ENCODE results near the gene GOLIM4. TPM values are rescaled to one million over a fixed set of nuclear protein-coding genes. Genes with fewer than 3 reads are reported as not detected.

Gene GOLIM4
- total and polyA plus RNA-seq, 4 donors: 17.9 to 47.9 (median 32.7) TPM

GRCh38 chr3:168087539-168087938 is 8.2 kb downstream of the GOLIM4 start:
- no peaks in the 10 kb centered on the region for H3K36me3 ChIP-seq (ENCODE audit: control insufficient read depth in 4 of 4, insufficient read depth in 3 of 4, low read depth in 1 of 4, low read length in 3 of 4)
- no peak for DNase-seq (ENCODE audit: low spot score)
- H3K9me3 ChIP-seq (ENCODE audit: control insufficient read depth in 4 of 4, low read length in 3 of 4): no peaks in the 10 kb centered on the region
- H3K9ac ChIP-seq (ENCODE audit: low read depth in 1 of 2, low read length in 2 of 2): no peak overlapping the region
- WGBS: 86% methylated on average over 2 of the region's 2 CpGs
- no peak overlapping the region for H3K4me3 ChIP-seq (ENCODE audit: low read depth in 1 of 3, low read length in 3 of 3)
- H3K27ac ChIP-seq (ENCODE audit: low read depth in 1 of 2, low read length in 2 of 2): no peak overlapping the region
- TF ChIP-seq YY1 (IDR thresholded peaks at IDR 0.05): no peak
- TF ChIP-seq RAD21 (IDR thresholded peaks at IDR 0.05): no peak
- no peak for TF ChIP-seq TAF1 (conservative IDR thresholded peaks at IDR 0.05)
- TF ChIP-seq, protein P1, sequence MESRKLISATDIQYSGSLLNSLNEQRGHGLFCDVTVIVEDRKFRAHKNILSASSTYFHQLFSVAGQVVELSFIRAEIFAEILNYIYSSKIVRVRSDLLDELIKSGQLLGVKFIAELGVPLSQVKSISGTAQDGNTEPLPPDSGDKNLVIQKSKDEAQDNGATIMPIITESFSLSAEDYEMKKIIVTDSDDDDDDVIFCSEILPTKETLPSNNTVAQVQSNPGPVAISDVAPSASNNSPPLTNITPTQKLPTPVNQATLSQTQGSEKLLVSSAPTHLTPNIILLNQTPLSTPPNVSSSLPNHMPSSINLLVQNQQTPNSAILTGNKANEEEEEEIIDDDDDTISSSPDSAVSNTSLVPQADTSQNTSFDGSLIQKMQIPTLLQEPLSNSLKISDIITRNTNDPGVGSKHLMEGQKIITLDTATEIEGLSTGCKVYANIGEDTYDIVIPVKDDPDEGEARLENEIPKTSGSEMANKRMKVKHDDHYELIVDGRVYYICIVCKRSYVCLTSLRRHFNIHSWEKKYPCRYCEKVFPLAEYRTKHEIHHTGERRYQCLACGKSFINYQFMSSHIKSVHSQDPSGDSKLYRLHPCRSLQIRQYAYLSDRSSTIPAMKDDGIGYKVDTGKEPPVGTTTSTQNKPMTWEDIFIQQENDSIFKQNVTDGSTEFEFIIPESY (IDR thresholded peaks at IDR 0.05): no peak
- H3K4me1 ChIP-seq (ENCODE audit: control insufficient read depth in 4 of 4, insufficient read depth in 4 of 4, low read length in 3 of 4): peaks cover 11 to 57% (median 47%) of the 10 kb centered on the region in 4 donors
- no peaks in the 10 kb centered on the region for H3K27me3 ChIP-seq (ENCODE audit: control insufficient read depth in 4 of 4, insufficient read depth in 4 of 4, low read length in 3 of 4)

GRCh38 chr3:168086541-168087260 is 9.0 kb downstream of the GOLIM4 start:
- Histone ChIP-seq H3K4me3 (ENCODE audit: low read depth in 1 of 3, low read length in 3 of 3) (no peak overlapping the region), H3K27ac (ENCODE audit: low read depth in 1 of 2, low read length in 2 of 2) (no peak overlapping the region), H3K27me3 (ENCODE audit: control insufficient read depth in 4 of 4, insufficient read depth in 4 of 4, low read length in 3 of 4) (no peaks in the 10 kb centered on the region), H3K4me1 (ENCODE audit: control insufficient read depth in 4 of 4, insufficient read depth in 4 of 4, low read length in 3 of 4) (peaks cover 7 to 48% (median 38%) of the 10 kb centered on the region in 4 donors), H3K36me3 (ENCODE audit: control insufficient read depth in 4 of 4, insufficient read depth in 3 of 4, low read depth in 1 of 4, low read length in 3 of 4) (no peaks in the 10 kb centered on the region), H3K9me3 (ENCODE audit: control insufficient read depth in 4 of 4, low read length in 3 of 4) (no peaks in the 10 kb centered on the region), H3K9ac (ENCODE audit: low read depth in 1 of 2, low read length in 2 of 2) (no peak overlapping the region)
- DNase-seq (ENCODE audit: low spot score): no peak
- WGBS: 80% methylated on average over 3 of the region's 3 CpGs
- no peak for TF ChIP-seq NR2F2 (IDR thresholded peaks at IDR 0.05)
- TF ChIP-seq, protein P2, sequence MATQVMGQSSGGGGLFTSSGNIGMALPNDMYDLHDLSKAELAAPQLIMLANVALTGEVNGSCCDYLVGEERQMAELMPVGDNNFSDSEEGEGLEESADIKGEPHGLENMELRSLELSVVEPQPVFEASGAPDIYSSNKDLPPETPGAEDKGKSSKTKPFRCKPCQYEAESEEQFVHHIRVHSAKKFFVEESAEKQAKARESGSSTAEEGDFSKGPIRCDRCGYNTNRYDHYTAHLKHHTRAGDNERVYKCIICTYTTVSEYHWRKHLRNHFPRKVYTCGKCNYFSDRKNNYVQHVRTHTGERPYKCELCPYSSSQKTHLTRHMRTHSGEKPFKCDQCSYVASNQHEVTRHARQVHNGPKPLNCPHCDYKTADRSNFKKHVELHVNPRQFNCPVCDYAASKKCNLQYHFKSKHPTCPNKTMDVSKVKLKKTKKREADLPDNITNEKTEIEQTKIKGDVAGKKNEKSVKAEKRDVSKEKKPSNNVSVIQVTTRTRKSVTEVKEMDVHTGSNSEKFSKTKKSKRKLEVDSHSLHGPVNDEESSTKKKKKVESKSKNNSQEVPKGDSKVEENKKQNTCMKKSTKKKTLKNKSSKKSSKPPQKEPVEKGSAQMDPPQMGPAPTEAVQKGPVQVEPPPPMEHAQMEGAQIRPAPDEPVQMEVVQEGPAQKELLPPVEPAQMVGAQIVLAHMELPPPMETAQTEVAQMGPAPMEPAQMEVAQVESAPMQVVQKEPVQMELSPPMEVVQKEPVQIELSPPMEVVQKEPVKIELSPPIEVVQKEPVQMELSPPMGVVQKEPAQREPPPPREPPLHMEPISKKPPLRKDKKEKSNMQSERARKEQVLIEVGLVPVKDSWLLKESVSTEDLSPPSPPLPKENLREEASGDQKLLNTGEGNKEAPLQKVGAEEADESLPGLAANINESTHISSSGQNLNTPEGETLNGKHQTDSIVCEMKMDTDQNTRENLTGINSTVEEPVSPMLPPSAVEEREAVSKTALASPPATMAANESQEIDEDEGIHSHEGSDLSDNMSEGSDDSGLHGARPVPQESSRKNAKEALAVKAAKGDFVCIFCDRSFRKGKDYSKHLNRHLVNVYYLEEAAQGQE (IDR thresholded peaks at IDR 0.05): no peak

GRCh38 chr3:168085491-168086119 is 10.1 kb downstream of the GOLIM4 start:
- WGBS: 86% methylated on average over 4 of the region's 4 CpGs
- Histone ChIP-seq H3K36me3 (ENCODE audit: control insufficient read depth in 4 of 4, insufficient read depth in 3 of 4, low read depth in 1 of 4, low read length in 3 of 4) (no peaks in the 10 kb centered on the region), H3K4me3 (ENCODE audit: low read depth in 1 of 3, low read length in 3 of 3) (no peak overlapping the region), H3K27ac (ENCODE audit: low read depth in 1 of 2, low read length in 2 of 2) (no peak overlapping the region), H3K9me3 (ENCODE audit: control insufficient read depth in 4 of 4, low read length in 3 of 4) (no peaks in the 10 kb centered on the region), H3K9ac (ENCODE audit: low read depth in 1 of 2, low read length in 2 of 2) (no peak overlapping the region), H3K4me1 (ENCODE audit: control insufficient read depth in 4 of 4, insufficient read depth in 4 of 4, low read length in 3 of 4) (peaks cover 7 to 37% (median 28%) of the 10 kb centered on the region in 4 donors), H3K27me3 (ENCODE audit: control insufficient read depth in 4 of 4, insufficient read depth in 4 of 4, low read length in 3 of 4) (no peaks in the 10 kb centered on the region)
- DNase-seq (ENCODE audit: low spot score): no peak
- no peak for TF ChIP-seq JUND (IDR thresholded peaks at IDR 0.05)
- no peak for TF ChIP-seq FOXA1 (IDR thresholded peaks at IDR 0.05)
- TF ChIP-seq GABPA (IDR thresholded peaks at IDR 0.05 in 1 of 2, conservative IDR thresholded peaks at IDR 0.05 in 1 of 2): no peak
- TF ChIP-seq, protein P3, sequence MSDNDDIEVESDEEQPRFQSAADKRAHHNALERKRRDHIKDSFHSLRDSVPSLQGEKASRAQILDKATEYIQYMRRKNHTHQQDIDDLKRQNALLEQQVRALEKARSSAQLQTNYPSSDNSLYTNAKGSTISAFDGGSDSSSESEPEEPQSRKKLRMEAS (IDR thresholded peaks at IDR 0.05): no peak
- TF ChIP-seq HNF4A (conservative IDR thresholded peaks at IDR 0.05): no peak
- TF ChIP-seq HNF4G (IDR thresholded peaks at IDR 0.05): no peak
- TF ChIP-seq EGR1 (IDR thresholded peaks at IDR 0.05; ENCODE audit: low read depth in 2 of 2): no peak
- no peak for TF ChIP-seq SP1 (IDR thresholded peaks at IDR 0.05)
- TF ChIP-seq, protein P4, sequence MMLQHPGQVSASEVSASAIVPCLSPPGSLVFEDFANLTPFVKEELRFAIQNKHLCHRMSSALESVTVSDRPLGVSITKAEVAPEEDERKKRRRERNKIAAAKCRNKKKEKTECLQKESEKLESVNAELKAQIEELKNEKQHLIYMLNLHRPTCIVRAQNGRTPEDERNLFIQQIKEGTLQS (IDR thresholded peaks at IDR 0.05): no peak
- TF ChIP-seq, protein P2 (IDR thresholded peaks at IDR 0.05): no peak
- no peak for TF ChIP-seq TAF1 (conservative IDR thresholded peaks at IDR 0.05)
- no peak for TF ChIP-seq RAD21 (IDR thresholded peaks at IDR 0.05)
- TF ChIP-seq RXRA (IDR thresholded peaks at IDR 0.05): no peak

Measured in liver (tissue), 9 donors.